HepG2 (cell line): ENCODE data around the gene LDB3. TPM values are rescaled to one million over a fixed set of nuclear protein-coding genes. Genes with fewer than 3 reads are reported as not detected.

Experiments used
- ATAC-seq: fragments of 200-7000 bp; cut with Tn5 transposase; 3 replicates; pipeline ENCODE4 v1.9.1; 2020; ENCODE audit warnings: mild to moderate bottlenecking, moderate library complexity
- BruUV-seq: library from RNA; stranded (reverse); fragments of 400-500 nt; replicated peaks from 2 replicates; lab custom pipeline; 2021; lab: Mats Ljungman, UMichigan
- CTCF ChIA-PET: fragments of 300-600 bp; formaldehyde crosslinking; extraction: SDS; loops from one replicate; lab custom pipeline; 2021; ENCODE audit warnings: low total read pairs, inconsistent platforms, low intra/inter-chr PET ratio; lab: Yijun Ruan, JAX
- POLR2A ChIA-PET: fragments of 350-600 bp; sonication (Branson Sonifier 250); formaldehyde crosslinking; loops from one replicate; lab custom pipeline; 2020; ENCODE audit warnings: antibody characterized with exemption, inconsistent platforms; lab: Yijun Ruan, JAX
- DNase-seq: peaks from one replicate; pipeline ENCODE4 v3.0.0-alpha.2; 2015; ENCODE audit warnings: low spot score
- FAIRE-seq: peaks from 3 replicates; lab custom pipeline; 2011; peaks lifted over from hg19 to GRCh38; lab: Jason Lieb, UNC
- H2AFZ ChIP-seq: one replicate; pipeline ENCODE4 v1.6.1; 2011; ENCODE audit warnings: low read length, inconsistent platforms
- H3K27ac ChIP-seq: fragments of 300-600 bp; 3 replicates; pipeline ENCODE4 v1.8.0; 2011; ENCODE audit warnings: mixed run types, mild to moderate bottlenecking, mixed read lengths, low read length, inconsistent platforms; ENCODE audit not compliant: insufficient read depth; ENCODE audit errors: extremely low read length
- H3K27me3 ChIP-seq, 2 experiments: fragments of 200-600 bp in 1 of 2; 2 replicates in 1 of 2; 3 replicates in 1 of 2; pipeline versions ENCODE4 v1.6.0 to v1.8.0; 2011; ENCODE audit warnings: low read length in 2 of 2, mild to moderate bottlenecking in 2 of 2, moderate library complexity in 2 of 2, inconsistent platforms in 1 of 2; ENCODE audit not compliant: insufficient read depth in 2 of 2, control insufficient read depth in 1 of 2
- H3K36me3 ChIP-seq, 2 experiments: fragments of 200-600 bp in 1 of 2; replicated peaks in 1 of 2; 2 replicates in 1 of 2; 3 replicates in 1 of 2; pipeline versions ENCODE4 v1.5.1 to v1.8.0; 2011; ENCODE audit warnings: low read length in 2 of 2, inconsistent platforms in 1 of 2; ENCODE audit not compliant: insufficient read depth in 2 of 2, control insufficient read depth in 1 of 2
- H3K4me1 ChIP-seq: 2 replicates; pipeline ENCODE4 v1.5.1; 2012; ENCODE audit warnings: low read length, inconsistent platforms; ENCODE audit not compliant: insufficient read depth
- H3K4me2 ChIP-seq: 2 replicates; pipeline ENCODE4 v1.6.0; 2011; ENCODE audit warnings: low read depth, low read length, inconsistent platforms
- H3K4me3 ChIP-seq, 3 experiments: fragments of 200-600 bp in 1 of 3; sonication (generic), shearing (Covaris generic) in 1 of 3; replicated peaks in 1 of 3; 2 replicates each; pipeline ENCODE4 v1.5.1; 2011 to 2016; ENCODE audit warnings: low read length in 3 of 3, inconsistent platforms in 2 of 3, low read depth in 2 of 3, mild to moderate bottlenecking in 2 of 3, control low read depth in 1 of 3, mixed read lengths in 1 of 3; ENCODE audit not compliant: insufficient read depth in 1 of 3
- H3K79me2 ChIP-seq: one replicate; pipeline ENCODE4 v1.6.1; 2011; ENCODE audit warnings: low read length, inconsistent platforms; ENCODE audit not compliant: insufficient read depth
- H3K9ac ChIP-seq: 2 replicates; pipeline ENCODE4 v1.6.0; 2011; ENCODE audit warnings: mild to moderate bottlenecking, low read depth, low read length, inconsistent platforms; ENCODE audit not compliant: insufficient read depth
- H3K9me3 ChIP-seq: 2 replicates; pipeline ENCODE4 v1.5.1; 2012; ENCODE audit warnings: mild to moderate bottlenecking, low read length
- H4K20me1 ChIP-seq: 2 replicates; pipeline ENCODE4 v1.6.0; 2011; ENCODE audit warnings: inconsistent platforms, mild to moderate bottlenecking, low read length, moderate library complexity; ENCODE audit not compliant: insufficient read depth
- ERF ChIP-seq: IDR thresholded peaks from 2 replicates; pipeline ENCODE4 v1.6.1; 2018; ENCODE audit warnings: missing biosample characterization, missing genetic modification reagents
- ETS1 ChIP-seq: sonication (generic); formaldehyde crosslinking; IDR thresholded peaks from 2 replicates; pipeline ENCODE4 v1.4.0; 2020; ENCODE audit warnings: missing genetic modification reagents
- HMGXB4 ChIP-seq, 2 experiments: sonication (generic) in 1 of 2; formaldehyde crosslinking in 1 of 2; IDR thresholded peaks; 2 replicates each; pipeline versions ENCODE4 v1.4.0 to v1.6.1; 2018 to 2020; ENCODE audit warnings: missing genetic modification reagents in 2 of 2, borderline replicate concordance in 1 of 2, low read depth in 1 of 2, mild to moderate bottlenecking in 1 of 2, missing biosample characterization in 1 of 2
- HOMEZ ChIP-seq: IDR thresholded peaks from 2 replicates; pipeline ENCODE4 v1.6.1; 2016; ENCODE audit warnings: low read depth
- MAZ ChIP-seq, 2 experiments: sonication (generic) in 1 of 2; formaldehyde crosslinking in 1 of 2; IDR thresholded peaks; 2 replicates each; pipeline versions ENCODE4 v1.5.0 to v1.6.1; 2012 to 2020; ENCODE audit warnings: low read depth in 2 of 2, mild to moderate bottlenecking in 2 of 2, borderline replicate concordance in 1 of 2, improper control_type of control experiment in 1 of 2, low read length in 1 of 2, missing genetic modification reagents in 1 of 2, moderate library complexity in 1 of 2
- NCOR1 ChIP-seq: fragments of 200-600 bp; sonication (generic); IDR thresholded peaks from 2 replicates; pipeline ENCODE4 v1.7.0; 2017; ENCODE audit warnings: antibody characterized with exemption, low read length, borderline replicate concordance
- POLR2AphosphoS5 ChIP-seq: IDR thresholded peaks from 2 replicates; pipeline ENCODE4 v1.6.1; 2012; ENCODE audit warnings: low read depth, low read length
- RARG ChIP-seq: sonication (generic); formaldehyde crosslinking; IDR thresholded peaks from 2 replicates; pipeline ENCODE4 v1.4.0; 2020; ENCODE audit warnings: low read depth, mild to moderate bottlenecking, missing genetic modification reagents
- YEATS2 ChIP-seq: sonication (generic); formaldehyde crosslinking; IDR thresholded peaks from 2 replicates; pipeline ENCODE4 v1.4.0; 2020; ENCODE audit warnings: missing genetic modification reagents, borderline replicate concordance
- ZNF570 ChIP-seq: sonication (generic); formaldehyde crosslinking; IDR thresholded peaks from 2 replicates; pipeline ENCODE4 v1.4.0; 2020; ENCODE audit warnings: mild to moderate bottlenecking, missing genetic modification reagents, borderline replicate concordance
- ZUFSP ChIP-seq: sonication (generic); formaldehyde crosslinking; IDR thresholded peaks from 2 replicates; pipeline ENCODE4 v1.9.0; 2021; ENCODE audit warnings: missing genetic modification reagents, mild to moderate bottlenecking, borderline replicate concordance
- ZXDC ChIP-seq: sonication (generic); formaldehyde crosslinking; IDR thresholded peaks from 2 replicates; pipeline ENCODE4 v1.5.0; 2020; ENCODE audit warnings: mild to moderate bottlenecking, missing genetic modification reagents
- WGBS: methylation state at CpG from one replicate; pipeline ENCODE4 v1.1.6; 2017; ENCODE audit warnings: low lambda C conversion rate; 5-methylcytosine and 5-hydroxymethylcytosine counted together
- in situ Hi-C: cut with HindIII; loops from 2 replicates; pipeline ENCODE4 v1.10.0; 2017; ENCODE audit warnings: low pct_unique_long_range_greater_than_20kb; ENCODE audit not compliant: extremely low pct_ligation_motif_present
- intact Hi-C: fragments of 100-400 bp; cut with micrococcal nuclease; formaldehyde crosslinking; loops from one replicate; pipeline ENCODE4 v1.10.0; 2022; ENCODE audit not compliant: unreplicated experiment
- polyA plus RNA-seq, 8 experiments: library from polyadenylated mRNA; depleted of rRNA in 3 of 8; stranded (reverse) in 7 of 8; unstranded in 1 of 8; fragments of >200 nt; fragmentation: Illumina TruSeq in 4 of 8; extraction: Trizol in 4 of 8; gene quantifications; 2 replicates each; pipeline versions ENCODE4 v1.2.1 to v1.2.3, GENCODE V29; 2011 to 2016; ENCODE audit warnings: low read depth in 4 of 8, missing spikeins in 1 of 8, mixed read lengths in 1 of 8; ENCODE audit not compliant: insufficient read depth in 1 of 8
- total RNA-seq, 5 experiments: library from RNA; depleted of rRNA; stranded (reverse); fragments of >200 nt; fragmentation: Illumina TruSeq; extraction: Trizol; gene quantifications; 2 replicates each; pipeline ENCODE4 v1.2.3, GENCODE V29; 2016; ENCODE audit warnings: low read depth in 1 of 5

LDB3 gene
- total and polyA plus RNA-seq, 2 of the 13 experiments (the other 11 are each of a cell fraction or from before 2014, with no cell fraction given): not detected

- no peak for TF ChIP-seq ZUFSP (CRISPR knock-in tag)
- TF ChIP-seq MAZ (IDR thresholded peaks at IDR 0.05; ENCODE audit: borderline replicate concordance, low read depth, low read length): no peak
- no peak for TF ChIP-seq MAZ (CRISPR knock-in tag; IDR thresholded peaks at IDR 0.05; ENCODE audit: low read depth)
- no peak for TF ChIP-seq POLR2AphosphoS5
These were observed 97.2 kb downstream of the LDB3 start (continued) for GRCh38 chr10:86765548-86765947.

GRCh38 chr10:86768412-86769062 lies 100.2 kb downstream of the LDB3 start:
- 100% methylated on average over 1 of the region's 1 CpG for WGBS
- ChIA-PET CTCF (no interaction called here), POLR2A (interaction anchor here (1.0 kb wide), 1 partner anchor 12 kb away, joined by 4 read pairs; the partner anchor contains the start of gene BMPR1A)
- Histone ChIP-seq H3K36me3 (no peaks in the 10 kb centered on the region), H4K20me1 (peaks cover 38% of the 10 kb centered on the region), H3K27ac (no peak overlapping the region), H3K79me2 (peaks cover 83% of the 10 kb centered on the region), H3K4me2 (no peak overlapping the region), H3K9ac (no peak overlapping the region), H3K4me3 (no peak overlapping the region), H3K27me3 (no peaks in the 10 kb centered on the region), H2AFZ (no peak overlapping the region), H3K4me1 (peaks cover 36% of the 10 kb centered on the region), H3K9me3 (no peaks in the 10 kb centered on the region)
- intact Hi-C loops: no loop called here
- ATAC-seq (no peak), DNase-seq (no peak), FAIRE-seq (no peak)
- in situ Hi-C loops: no loop called here
- no TSS peak for BruUV-seq
- TF ChIP-seq ZXDC (CRISPR knock-in tag) (no peak), YEATS2 (CRISPR knock-in tag) (no peak), ZNF570 (CRISPR knock-in tag) (no peak), ETS1 (CRISPR knock-in tag) (no peak), NCOR1 (no peak), ERF (CRISPR knock-in tag) (no peak), RARG (no peak), HMGXB4 (CRISPR knock-in tag; IDR thresholded peaks at IDR 0.05; ENCODE audit: borderline replicate concordance in 1 of 2, low read depth in 1 of 2) (no peak), HOMEZ (CRISPR knock-in tag) (no peak)
